ENCODE data around the gene OCRL.

Gene OCRL

DNA sequence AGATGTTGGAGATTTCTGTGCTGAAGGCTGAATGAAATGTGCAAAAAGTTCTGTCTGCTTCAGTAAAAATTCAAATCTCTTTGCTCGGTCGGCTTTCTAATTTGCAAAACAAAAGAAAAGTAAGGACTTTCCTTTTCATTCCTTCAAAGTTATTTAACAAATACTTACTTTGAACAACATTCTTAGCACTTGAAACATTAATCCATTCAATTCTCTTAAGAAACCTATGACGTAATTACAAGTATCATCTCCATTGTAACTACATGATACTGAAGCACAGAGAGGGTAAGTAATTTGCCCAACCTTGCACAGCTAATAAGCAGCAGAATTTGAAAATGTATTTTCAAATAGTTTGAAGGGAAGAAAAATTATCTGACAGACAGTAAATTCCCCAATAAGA, 23.7 kb upstream of the OCRL start:
- Histone ChIP-seq H3K27me3 (ENCODE audit: control insufficient read depth in 2 of 2, insufficient read depth in 2 of 2, low read length in 2 of 2) (peaks cover 0 to 2% of the 10 kb centered on the region in 2 donors), H3K27ac (ENCODE audit: low read depth in 2 of 2, low read length in 2 of 2) (no peak overlapping the region), H3K36me3 (ENCODE audit: control insufficient read depth in 2 of 2, insufficient read depth in 2 of 2, low read length in 2 of 2) (no peaks in the 10 kb centered on the region), H3K9me3 (ENCODE audit: control insufficient read depth in 2 of 2, low read length in 2 of 2) (no peaks in the 10 kb centered on the region), H3K9ac (ENCODE audit: low read depth in 1 of 2, low read length in 2 of 2) (no peak overlapping the region), H3K4me1 (ENCODE audit: control insufficient read depth in 2 of 2, insufficient read depth in 2 of 2, low read length in 2 of 2) (no peaks in the 10 kb centered on the region), H3K4me3 (ENCODE audit: low read length in 2 of 2) (no peak overlapping the region)

DNA sequence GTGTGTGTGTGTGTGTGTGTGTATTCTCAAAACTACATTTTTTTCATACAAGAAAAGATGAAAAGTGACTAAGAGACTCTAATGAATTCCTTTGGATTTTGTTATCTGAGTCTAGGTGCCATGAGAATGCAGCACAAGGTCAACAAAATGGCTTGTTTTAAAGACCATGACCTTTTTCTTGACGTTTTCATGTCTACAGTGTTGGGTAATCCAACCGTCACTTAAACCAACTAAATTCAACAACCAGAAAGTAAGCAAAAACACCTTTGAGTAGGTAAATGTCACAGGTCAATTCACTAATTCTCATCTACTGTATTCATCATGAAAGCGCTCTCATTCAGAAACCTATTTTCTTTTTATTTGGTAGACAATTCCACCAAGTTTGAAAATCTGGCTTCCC, 19.9 kb upstream of the OCRL start:
- Histone ChIP-seq H3K36me3 (ENCODE audit: control insufficient read depth in 2 of 2, insufficient read depth in 2 of 2, low read length in 2 of 2) (no peaks in the 10 kb centered on the region), H3K4me3 (ENCODE audit: low read length in 2 of 2) (no peak overlapping the region), H3K9ac (ENCODE audit: low read depth in 1 of 2, low read length in 2 of 2) (no peak overlapping the region), H3K9me3 (ENCODE audit: control insufficient read depth in 2 of 2, low read length in 2 of 2) (no peaks in the 10 kb centered on the region), H3K4me1 (ENCODE audit: control insufficient read depth in 2 of 2, insufficient read depth in 2 of 2, low read length in 2 of 2) (no peaks in the 10 kb centered on the region), H3K27me3 (ENCODE audit: control insufficient read depth in 2 of 2, insufficient read depth in 2 of 2, low read length in 2 of 2) (peaks cover 3 to 5% of the 10 kb centered on the region in 2 donors), H3K27ac (ENCODE audit: low read depth in 2 of 2, low read length in 2 of 2) (no peak overlapping the region)

DNA sequence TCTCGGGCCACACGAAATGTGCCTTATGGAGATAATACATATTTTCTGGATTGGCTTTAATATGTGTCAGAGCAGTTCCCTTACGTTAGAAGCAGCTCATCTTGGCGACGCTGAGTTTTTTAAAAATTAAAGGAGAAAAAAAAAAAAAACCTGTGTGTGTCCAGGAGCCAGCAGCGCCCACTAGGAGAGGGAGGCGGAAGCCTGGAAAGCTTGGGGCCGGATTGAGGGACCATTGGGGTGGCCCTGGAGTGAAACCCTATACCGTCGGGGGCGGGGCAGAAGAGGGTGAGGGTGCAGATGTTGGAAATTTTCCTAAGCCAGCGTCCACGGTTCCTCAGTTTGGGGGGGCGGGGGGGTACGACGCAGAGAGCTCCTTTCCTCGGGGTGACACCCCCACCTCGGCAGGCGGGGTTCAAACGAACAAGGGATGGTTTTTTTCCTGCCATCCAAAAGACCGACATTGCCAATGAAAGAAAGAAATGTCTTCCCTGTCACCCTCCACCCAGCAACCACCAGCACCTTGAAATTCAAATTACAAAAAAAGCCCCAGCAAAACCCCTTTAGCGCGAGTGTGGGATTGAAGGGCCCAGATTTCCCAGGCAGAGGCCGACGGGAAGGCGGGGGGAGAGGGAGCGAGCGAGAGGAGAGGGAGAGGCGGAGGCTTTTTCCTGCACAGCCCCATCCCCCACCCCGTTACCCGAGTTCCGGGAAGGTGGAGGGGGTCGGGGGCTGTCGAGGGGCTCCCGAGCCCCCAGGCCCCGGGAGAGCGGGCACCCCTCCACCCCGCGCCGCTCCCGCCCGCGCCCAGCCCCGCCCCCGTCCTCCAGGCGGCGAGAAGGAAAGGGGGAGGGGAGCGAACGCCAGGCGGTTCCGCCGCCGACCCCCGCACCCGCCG, 17.6 kb upstream of the OCRL start:
- peak overlapping the region; percentile 54 for H3K4me3 ChIP-seq (ENCODE audit: low read length in 2 of 2)
- H3K27me3 ChIP-seq (ENCODE audit: control insufficient read depth in 2 of 2, insufficient read depth in 2 of 2, low read length in 2 of 2): peaks cover 3 to 5% of the 10 kb centered on the region in 2 donors
- H3K9me3 ChIP-seq (ENCODE audit: control insufficient read depth in 2 of 2, low read length in 2 of 2): no peaks in the 10 kb centered on the region
- H3K4me1 ChIP-seq (ENCODE audit: control insufficient read depth in 2 of 2, insufficient read depth in 2 of 2, low read length in 2 of 2): no peaks in the 10 kb centered on the region
- H3K27ac ChIP-seq (ENCODE audit: low read depth in 2 of 2, low read length in 2 of 2): peak overlapping the region; percentile 58 to 71
- peak overlapping the region in 1 of 2 donors; percentile 64 for H3K9ac ChIP-seq (ENCODE audit: low read depth in 1 of 2, low read length in 2 of 2)
- H3K36me3 ChIP-seq (ENCODE audit: control insufficient read depth in 2 of 2, insufficient read depth in 2 of 2, low read length in 2 of 2): no peaks in the 10 kb centered on the region

DNA sequence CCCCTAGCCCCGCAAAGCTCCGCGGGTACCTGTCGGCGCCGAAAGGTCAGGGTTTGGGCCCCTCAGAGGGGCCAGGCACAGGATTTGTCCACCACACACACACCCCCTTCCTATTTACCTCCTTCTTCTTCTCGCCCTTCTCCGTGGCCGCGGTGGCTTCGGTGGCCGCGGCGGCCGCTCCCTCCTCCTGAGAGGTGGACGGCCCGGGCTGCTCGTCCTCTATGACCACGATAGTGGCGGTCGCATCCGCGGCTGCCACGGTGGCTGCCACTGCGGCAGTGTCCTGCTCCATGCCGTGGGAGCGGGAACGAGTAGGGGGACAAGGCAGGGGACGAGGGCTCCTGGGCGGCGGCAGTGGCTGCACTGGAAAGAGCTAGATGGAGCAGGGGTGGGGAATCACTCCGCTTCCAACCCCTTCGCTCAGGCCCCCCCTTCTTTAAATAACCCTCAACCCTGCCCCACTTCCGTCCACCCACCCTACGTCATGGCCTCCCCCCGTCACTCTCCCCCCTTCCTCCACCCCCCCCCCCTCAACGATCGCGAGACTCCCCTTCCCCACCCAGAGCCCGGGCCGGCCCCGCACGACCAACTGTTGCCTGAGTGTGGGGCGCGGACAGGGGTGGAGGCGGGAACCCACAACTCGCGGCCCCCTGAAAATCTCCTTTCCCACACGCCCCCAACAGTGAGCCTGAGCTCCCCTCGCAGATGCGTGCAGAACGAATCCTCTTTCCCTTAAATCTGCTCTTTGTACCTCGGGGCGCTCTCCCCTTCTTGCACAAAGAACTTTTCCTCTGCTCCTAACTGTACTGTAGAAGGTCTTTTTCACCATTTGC, 16.8 kb upstream of the OCRL start, which contains the start of gene SMARCA1:
Gene SMARCA1, minus strand, starts transcription at position 412 of the 833 bp plus-strand sequence. Its CDS starts 120 bp downstream, at position 292.
- H3K9me3 ChIP-seq (ENCODE audit: control insufficient read depth in 2 of 2, low read length in 2 of 2): no peaks in the 10 kb centered on the region

DNA sequence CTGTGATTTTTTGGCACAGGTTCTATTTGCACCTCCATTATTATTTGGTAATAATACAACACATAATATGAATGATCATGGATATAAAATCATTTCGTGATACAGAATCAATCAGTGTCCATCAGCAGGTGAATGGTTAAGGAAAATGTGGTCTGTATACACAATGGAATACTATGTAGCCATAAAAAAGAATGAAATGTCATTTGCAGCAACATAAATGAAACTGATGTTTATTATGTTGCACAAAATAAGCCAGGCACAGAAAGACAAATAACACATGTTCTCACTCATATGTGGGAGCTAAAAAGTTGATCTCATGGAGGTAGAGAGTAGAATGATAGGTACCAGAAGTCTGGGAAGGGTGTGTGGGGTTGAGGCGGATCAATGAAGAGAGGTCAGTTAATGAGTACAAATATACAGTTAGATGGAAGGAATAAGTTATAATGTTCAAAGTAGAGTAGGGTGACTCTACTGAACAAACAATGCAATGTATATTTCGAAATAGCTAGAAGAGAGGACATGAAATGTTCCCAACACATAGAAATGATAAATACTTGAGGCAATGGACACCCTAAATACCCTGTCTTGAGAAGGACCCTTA, 15.7 kb upstream of the OCRL start:
- Histone ChIP-seq H3K36me3 (ENCODE audit: control insufficient read depth in 2 of 2, insufficient read depth in 2 of 2, low read length in 2 of 2) (no peaks in the 10 kb centered on the region), H3K27ac (ENCODE audit: low read depth in 2 of 2, low read length in 2 of 2) (no peak overlapping the region), H3K4me1 (ENCODE audit: control insufficient read depth in 2 of 2, insufficient read depth in 2 of 2, low read length in 2 of 2) (no peaks in the 10 kb centered on the region), H3K9me3 (ENCODE audit: control insufficient read depth in 2 of 2, low read length in 2 of 2) (no peaks in the 10 kb centered on the region), H3K9ac (ENCODE audit: low read depth in 1 of 2, low read length in 2 of 2) (no peak overlapping the region), H3K27me3 (ENCODE audit: control insufficient read depth in 2 of 2, insufficient read depth in 2 of 2, low read length in 2 of 2) (peaks cover 3% of the 10 kb centered on the region in 2 donors), H3K4me3 (ENCODE audit: low read length in 2 of 2) (no peak overlapping the region)

More for the DNA sequence above, 16.8 kb upstream of the OCRL start, which contains the start of gene SMARCA1:
- Histone ChIP-seq H3K4me3 (ENCODE audit: low read length in 2 of 2) (peak within 1 kb of the TSS; percentile 54), H3K36me3 (ENCODE audit: control insufficient read depth in 2 of 2, insufficient read depth in 2 of 2, low read length in 2 of 2) (no peaks in the 10 kb centered on the region), H3K4me1 (ENCODE audit: control insufficient read depth in 2 of 2, insufficient read depth in 2 of 2, low read length in 2 of 2) (no peaks in the 10 kb centered on the region), H3K27ac (ENCODE audit: low read depth in 2 of 2, low read length in 2 of 2) (peak within 1 kb of the TSS; percentile 58 to 71), H3K27me3 (ENCODE audit: control insufficient read depth in 2 of 2, insufficient read depth in 2 of 2, low read length in 2 of 2) (peaks cover 3 to 5% of the 10 kb centered on the region in 2 donors), H3K9ac (ENCODE audit: low read depth in 1 of 2, low read length in 2 of 2) (peak within 1 kb of the TSS in 1 of 2 donors; percentile 64)

DNA sequence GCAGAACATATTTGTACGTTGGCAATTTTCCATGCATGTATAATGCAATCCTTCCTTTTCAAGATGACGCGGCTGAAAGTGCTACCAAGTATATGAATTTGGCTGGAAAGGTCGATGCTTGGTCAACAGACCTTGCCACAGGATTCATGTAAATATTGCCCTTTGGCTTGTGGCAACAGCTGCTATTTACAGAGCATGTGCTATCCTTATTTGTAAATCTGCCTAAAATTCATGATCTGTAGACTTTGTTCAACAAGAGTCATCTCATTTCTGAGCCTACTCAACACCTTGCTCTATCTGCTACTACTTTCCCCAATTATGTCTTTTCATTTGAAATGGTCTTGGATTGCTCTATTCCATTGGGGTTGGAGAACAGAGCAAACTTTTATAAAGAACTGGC, 14.9 kb upstream of the OCRL start:
- Histone ChIP-seq H3K4me3 (ENCODE audit: low read length in 2 of 2) (no peak overlapping the region), H3K27ac (ENCODE audit: low read depth in 2 of 2, low read length in 2 of 2) (no peak overlapping the region), H3K9me3 (ENCODE audit: control insufficient read depth in 2 of 2, low read length in 2 of 2) (no peaks in the 10 kb centered on the region), H3K9ac (ENCODE audit: low read depth in 1 of 2, low read length in 2 of 2) (no peak overlapping the region), H3K4me1 (ENCODE audit: control insufficient read depth in 2 of 2, insufficient read depth in 2 of 2, low read length in 2 of 2) (no peaks in the 10 kb centered on the region), H3K36me3 (ENCODE audit: control insufficient read depth in 2 of 2, insufficient read depth in 2 of 2, low read length in 2 of 2) (no peaks in the 10 kb centered on the region), H3K27me3 (ENCODE audit: control insufficient read depth in 2 of 2, insufficient read depth in 2 of 2, low read length in 2 of 2) (peaks cover 3% of the 10 kb centered on the region in 2 donors)

DNA sequence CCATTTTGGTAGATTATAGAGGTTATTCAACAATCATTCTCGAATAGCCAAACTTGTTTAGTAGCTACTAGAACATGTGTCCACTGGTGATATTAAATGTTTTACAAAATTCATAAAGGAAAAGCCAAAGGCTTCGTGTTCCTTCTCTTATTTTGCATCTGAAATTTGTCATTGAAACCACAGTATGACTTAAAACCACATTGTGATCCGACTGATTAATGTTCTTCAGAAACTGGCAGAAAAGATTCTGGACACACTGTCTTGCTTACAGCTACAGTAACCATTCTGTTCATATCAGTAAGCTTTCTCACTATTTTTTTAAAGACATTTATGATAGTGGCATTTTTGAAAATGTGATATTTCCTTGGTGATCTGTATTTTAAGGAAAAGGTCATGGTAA, 14.2 kb upstream of the OCRL start:
- Histone ChIP-seq H3K4me1 (ENCODE audit: control insufficient read depth in 2 of 2, insufficient read depth in 2 of 2, low read length in 2 of 2) (no peaks in the 10 kb centered on the region), H3K9ac (ENCODE audit: low read depth in 1 of 2, low read length in 2 of 2) (no peak overlapping the region), H3K4me3 (ENCODE audit: low read length in 2 of 2) (no peak overlapping the region), H3K27me3 (ENCODE audit: control insufficient read depth in 2 of 2, insufficient read depth in 2 of 2, low read length in 2 of 2) (peaks cover 3% of the 10 kb centered on the region in 2 donors), H3K9me3 (ENCODE audit: control insufficient read depth in 2 of 2, low read length in 2 of 2) (no peaks in the 10 kb centered on the region), H3K27ac (ENCODE audit: low read depth in 2 of 2, low read length in 2 of 2) (no peak overlapping the region), H3K36me3 (ENCODE audit: control insufficient read depth in 2 of 2, insufficient read depth in 2 of 2, low read length in 2 of 2) (no peaks in the 10 kb centered on the region)

DNA sequence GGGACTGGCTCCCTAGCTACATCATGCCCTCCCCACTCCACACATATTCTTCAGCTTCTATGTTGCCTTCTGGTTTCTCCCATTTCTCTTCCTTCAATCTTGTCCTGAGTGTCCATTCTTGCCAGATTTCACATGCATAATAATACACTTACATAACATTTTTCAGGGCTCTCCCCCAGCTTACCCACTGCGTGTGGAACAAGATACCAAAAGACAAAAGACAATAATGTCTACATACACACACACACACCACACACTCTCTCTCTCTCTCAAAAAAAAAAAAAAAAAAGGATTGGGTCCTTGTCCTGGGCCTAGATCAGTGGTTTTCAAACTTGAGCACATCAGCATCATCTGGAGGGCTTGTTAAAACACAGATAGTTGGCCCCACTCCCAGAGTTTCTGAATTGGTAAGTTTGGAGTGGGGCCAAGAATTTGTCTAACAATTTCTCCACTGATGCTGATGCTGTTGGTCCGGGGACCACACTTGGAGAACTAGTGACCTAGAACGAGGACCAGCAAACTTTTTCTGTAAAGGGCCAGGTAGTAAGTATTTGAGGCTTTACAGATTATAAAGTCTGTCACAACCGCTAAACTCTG, 10.3 kb upstream of the OCRL start:
- Histone ChIP-seq H3K27me3 (ENCODE audit: control insufficient read depth in 2 of 2, insufficient read depth in 2 of 2, low read length in 2 of 2) (peaks cover 0 to 6% of the 10 kb centered on the region in 2 donors), H3K4me1 (ENCODE audit: control insufficient read depth in 2 of 2, insufficient read depth in 2 of 2, low read length in 2 of 2) (no peaks in the 10 kb centered on the region), H3K9ac (ENCODE audit: low read depth in 1 of 2, low read length in 2 of 2) (no peak overlapping the region), H3K4me3 (ENCODE audit: low read length in 2 of 2) (no peak overlapping the region), H3K27ac (ENCODE audit: low read depth in 2 of 2, low read length in 2 of 2) (no peak overlapping the region), H3K36me3 (ENCODE audit: control insufficient read depth in 2 of 2, insufficient read depth in 2 of 2, low read length in 2 of 2) (no peaks in the 10 kb centered on the region), H3K9me3 (ENCODE audit: control insufficient read depth in 2 of 2, low read length in 2 of 2) (no peaks in the 10 kb centered on the region)

DNA sequence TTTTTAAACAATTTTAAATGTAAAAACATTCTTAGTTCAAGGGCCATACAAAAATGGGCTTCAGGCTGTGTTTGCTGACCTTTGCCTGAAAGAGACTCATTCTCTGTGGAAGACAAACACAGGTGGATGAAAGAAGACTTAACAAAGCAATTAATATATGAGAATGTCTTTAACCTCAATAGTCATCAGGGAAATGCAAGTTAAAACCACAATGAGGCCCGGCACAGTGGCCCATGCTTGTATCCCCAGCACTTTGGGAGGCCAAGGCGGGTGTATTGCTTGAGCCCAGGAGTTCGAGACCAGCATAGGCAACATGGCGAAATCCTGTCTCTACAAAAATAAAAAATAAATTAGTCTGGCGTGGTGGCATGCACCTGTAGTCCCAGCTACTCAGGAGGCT, 9.6 kb upstream of the OCRL start:
- no peaks in the 10 kb centered on the region for H3K4me1 ChIP-seq (ENCODE audit: control insufficient read depth in 2 of 2, insufficient read depth in 2 of 2, low read length in 2 of 2)

More for the DNA sequence above, 9.6 kb upstream of the OCRL start:
- Histone ChIP-seq H3K9me3 (ENCODE audit: control insufficient read depth in 2 of 2, low read length in 2 of 2) (no peaks in the 10 kb centered on the region), H3K9ac (ENCODE audit: low read depth in 1 of 2, low read length in 2 of 2) (no peak overlapping the region), H3K27ac (ENCODE audit: low read depth in 2 of 2, low read length in 2 of 2) (no peak overlapping the region), H3K27me3 (ENCODE audit: control insufficient read depth in 2 of 2, insufficient read depth in 2 of 2, low read length in 2 of 2) (peaks cover 0 to 3% of the 10 kb centered on the region in 2 donors), H3K4me3 (ENCODE audit: low read length in 2 of 2) (no peak overlapping the region), H3K36me3 (ENCODE audit: control insufficient read depth in 2 of 2, insufficient read depth in 2 of 2, low read length in 2 of 2) (no peaks in the 10 kb centered on the region)
